Fibroblast of skin of left biceps (primary cell): ENCODE measurements around the gene DTHD1.

ENCODE experiments used
- DNase-seq, 2 experiments: peaks; one replicate each; pipeline ENCODE4 v3.0.0-alpha.2; 2013; ENCODE audit warnings: low read depth in 2 of 2

Gene DTHD1

GRCh38 chr4:36281384-36282106 is at the start of gene DTHD1:
Gene DTHD1 (plus strand): TSS chr4:36281616. CDS start chr4:36281759, 143 bp downstream.
- DNase-seq = no peak

- DNase-seq = no peak
Observed at GRCh38 chr4:36233567-36234266, 47.7 kb upstream of the DTHD1 start.

- no peak for DNase-seq
Observed at GRCh38 chr4:36235306-36235705, 46.1 kb upstream of the DTHD1 start.

- DNase-seq = no peak
Observed at GRCh38 chr4:36236159-36236558, 45.3 kb upstream of the DTHD1 start.

- no peak for DNase-seq
Observed at GRCh38 chr4:36237366-36238313, 43.8 kb upstream of the DTHD1 start.

- DNase-seq = no peak
Observed at GRCh38 chr4:36241771-36242170, 39.6 kb upstream of the DTHD1 start.

GRCh38 chr4:36242629-36243354 is 38.6 kb upstream of the DTHD1 start:
- no peak for DNase-seq

- DNase-seq = no peak
Observed at GRCh38 chr4:36243355-36244256, 37.8 kb upstream of the DTHD1 start.

GRCh38 chr4:36244257-36245082 is 36.9 kb upstream of the DTHD1 start, which contains the start of gene ARAP2:
Gene ARAP2 (minus strand): TSS chr4:36244514. CDS start chr4:36229486, 15,028 bp downstream.
- no peak for DNase-seq

GRCh38 chr4:36249610-36250009 is 31.8 kb upstream of the DTHD1 start:
- DNase-seq = no peak

- no peak for DNase-seq
Observed at GRCh38 chr4:36251983-36252382, 29.4 kb upstream of the DTHD1 start.

- no peak for DNase-seq
Observed at GRCh38 chr4:36254371-36254770, 27.0 kb upstream of the DTHD1 start.

GRCh38 chr4:36255577-36255976 is 25.8 kb upstream of the DTHD1 start:
- no peak for DNase-seq

GRCh38 chr4:36256398-36256891 is 25.0 kb upstream of the DTHD1 start:
- DNase-seq = no peak

- no peak for DNase-seq
Observed at GRCh38 chr4:36260731-36261130, 20.7 kb upstream of the DTHD1 start.

- DNase-seq = no peak
Observed at GRCh38 chr4:36264207-36264826, 17.1 kb upstream of the DTHD1 start.

GRCh38 chr4:36267486-36268268 is 13.7 kb upstream of the DTHD1 start:
- no peak for DNase-seq

GRCh38 chr4:36269101-36269500 is 12.3 kb upstream of the DTHD1 start:
- DNase-seq = no peak
